ENCODE results near the gene ACVR1B.

The ACVR1B gene

GRCh38 chr12:51944608-51945233 lies 6.8 kb upstream of the ACVR1B start:
- DNase-seq, result no peak

GRCh38 chr12:51947246-51947996 lies 4.1 kb upstream of the ACVR1B start:
- no peak for DNase-seq

GRCh38 chr12:51948066-51948465 lies 3.4 kb upstream of the ACVR1B start:
- no peak for DNase-seq

- DNase-seq, result no peak
These were observed 2.0 kb upstream of the ACVR1B start for GRCh38 chr12:51949342-51950030.

- no peak for DNase-seq
These were observed 759 bp upstream of the ACVR1B start for GRCh38 chr12:51950682-51951198.

GRCh38 chr12:51951843-51952722 lies 584 bp downstream of the ACVR1B start:
- DNase-seq, result peak; percentile 13

- DNase-seq, result no peak
These were observed 1.6 kb downstream of the ACVR1B start for GRCh38 chr12:51953089-51953488.

- DNase-seq, result no peak
These were observed 2.4 kb downstream of the ACVR1B start for GRCh38 chr12:51953864-51954263.

- DNase-seq, result no peak
These were observed 3.3 kb downstream of the ACVR1B start for GRCh38 chr12:51954561-51955361.

GRCh38 chr12:51955702-51956101 lies 4.2 kb downstream of the ACVR1B start:
- DNase-seq, result no peak

GRCh38 chr12:51958542-51958941 lies 7.0 kb downstream of the ACVR1B start:
- DNase-seq, result no peak

- no peak for DNase-seq
These were observed 7.7 kb downstream of the ACVR1B start for GRCh38 chr12:51959211-51959610.

GRCh38 chr12:51959921-51960320 lies 8.4 kb downstream of the ACVR1B start:
- DNase-seq, result no peak

GRCh38 chr12:51960488-51960887 lies 9.0 kb downstream of the ACVR1B start:
- DNase-seq, result no peak

GRCh38 chr12:51960890-51961289 lies 9.4 kb downstream of the ACVR1B start:
- DNase-seq, result no peak

- DNase-seq, result no peak
These were observed 10.3 kb downstream of the ACVR1B start for GRCh38 chr12:51961834-51962233.

- DNase-seq, result no peak
These were observed 11.2 kb downstream of the ACVR1B start for GRCh38 chr12:51962737-51963136.

- DNase-seq, result no peak
These were observed 12.0 kb downstream of the ACVR1B start for GRCh38 chr12:51963477-51963876.

GRCh38 chr12:51969643-51970042 lies 18.1 kb downstream of the ACVR1B start:
- no peak for DNase-seq

GRCh38 chr12:51970904-51971646 lies 19.6 kb downstream of the ACVR1B start:
- peak; percentile 66 for DNase-seq

All from activated CD4-positive, alpha-beta T cell treated with anti-CD3 and anti-CD28 coated beads for 48 hours (primary cell).